ENCODE data around the gene ZNF514. TPM values are rescaled to one million over a fixed set of nuclear protein-coding genes. Genes with fewer than 3 reads are reported as not detected.
"Not testable (repeated sequence)": the region's sequence is repeated elsewhere in the genome, so short reads cannot be mapped to it uniquely, and the experiment has no call there.

The ZNF514 gene
- polyA plus RNA-seq, 4 donors, result 19.1 to 43.4 (median 30.6) TPM

GRCh38 chr2:95143838-95144237 lies 15.8 kb downstream of the ZNF514 start:
- DNase-seq (ENCODE audit: low read depth in 4 of 4, low spot score in 2 of 4), result no peak

GRCh38 chr2:95138702-95139101 lies 20.9 kb downstream of the ZNF514 start:
- no peak for DNase-seq (ENCODE audit: low read depth in 4 of 4, low spot score in 2 of 4)

GRCh38 chr2:95122197-95122551 lies 37.5 kb downstream of the ZNF514 start:
- DNase-seq (ENCODE audit: low read depth in 4 of 4, low spot score in 2 of 4), result peak in 2 of 4 donors; percentile 7 to 47

DNA sequence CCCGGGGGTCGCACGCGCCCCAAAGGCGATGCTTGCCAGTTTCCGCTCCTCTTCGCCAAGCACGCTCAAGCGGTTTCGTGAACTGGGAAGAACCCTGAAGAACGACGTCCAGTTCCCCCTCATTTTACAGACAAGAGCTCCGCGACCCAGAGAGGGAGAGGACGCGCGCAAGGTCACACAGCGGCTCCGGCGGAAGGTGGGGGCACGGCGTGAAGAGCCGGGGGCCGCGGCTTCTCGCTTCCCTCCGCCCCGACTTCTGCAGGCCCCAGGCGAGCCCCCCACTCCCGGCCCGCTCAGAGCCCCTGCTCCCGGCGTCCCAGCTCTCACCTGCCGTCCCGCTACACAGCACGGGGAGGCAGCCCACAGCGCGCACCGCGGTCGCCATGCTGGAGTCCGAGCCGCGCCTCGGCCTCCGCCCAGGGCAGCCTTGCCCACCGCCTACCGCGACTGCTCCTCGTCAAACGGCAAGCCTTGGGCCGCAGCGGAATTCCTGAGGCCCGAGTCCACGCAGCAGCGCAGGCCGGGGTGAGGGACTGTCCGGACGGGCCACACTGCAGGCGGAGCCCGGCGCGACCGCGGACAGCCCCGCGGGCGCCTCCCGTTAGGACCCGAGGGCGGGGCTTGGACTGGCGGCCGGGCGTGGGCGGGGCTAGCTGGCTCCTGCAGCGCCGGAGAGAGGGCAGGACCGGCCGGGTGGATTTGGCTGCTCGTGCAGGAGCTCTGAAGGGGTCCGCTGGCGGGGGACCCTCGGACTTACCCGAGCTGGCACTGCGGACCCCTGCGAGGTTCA lies 38.0 kb downstream of the ZNF514 start, which contains the start of gene MRPS5:
Gene MRPS5 (minus strand): TSS at position 402 of the 790 bp plus-strand sequence. CDS start 17 bp downstream, at position 385.
- DNase-seq (ENCODE audit: low read depth in 4 of 4, low spot score in 2 of 4), result peak; percentile 63 to 75 (median 64)

GRCh38 chr2:95121093-95121406 lies 38.6 kb downstream of the ZNF514 start:
- DNase-seq (ENCODE audit: low read depth in 4 of 4, low spot score in 2 of 4), result peak; percentile 4 to 23 (median 10)

DNA sequence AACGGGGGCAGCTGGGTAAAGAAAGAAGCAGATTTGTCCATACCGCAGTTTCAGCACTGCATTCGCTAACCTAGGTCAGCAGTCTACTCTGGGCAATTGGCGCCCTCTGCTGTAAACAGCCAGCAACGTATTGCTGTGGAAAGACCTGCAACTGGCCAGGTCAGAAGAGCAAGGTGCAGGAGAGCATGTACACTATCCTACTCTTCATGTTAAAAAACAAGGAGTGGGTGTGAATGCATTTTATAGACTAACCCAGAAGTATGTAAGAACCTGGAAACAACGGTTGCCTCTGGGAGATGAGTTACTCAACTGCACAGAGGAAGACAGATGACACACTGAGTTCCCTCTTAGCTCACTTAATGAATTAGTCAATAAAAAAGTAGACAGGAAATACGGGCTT lies 44.2 kb downstream of the ZNF514 start:
- peak; percentile 27 to 58 (median 30) for DNase-seq (ENCODE audit: low read depth in 4 of 4, low spot score in 2 of 4)

- no peak for DNase-seq (ENCODE audit: low read depth in 4 of 4, low spot score in 2 of 4)
Measured at GRCh38 chr2:95113464-95113863, 46.2 kb downstream of the ZNF514 start.

DNA sequence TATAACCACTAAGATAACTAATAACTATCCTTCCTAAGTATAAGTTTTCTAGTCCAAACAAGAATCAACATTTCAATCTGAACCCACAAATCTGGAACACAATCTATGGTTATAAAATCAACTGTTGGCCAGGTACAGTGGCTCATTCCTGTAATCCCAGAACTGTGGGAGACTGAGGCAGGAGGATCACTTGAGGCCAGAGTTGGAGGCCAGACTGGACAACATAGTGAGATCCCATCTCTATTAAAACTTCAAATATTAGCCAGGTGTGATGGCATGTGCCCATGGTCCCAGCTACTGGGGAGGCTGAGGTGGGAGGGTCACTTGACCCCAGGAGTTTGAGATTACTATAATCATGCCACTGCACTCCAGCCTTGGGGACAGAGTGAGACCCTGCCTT lies 49.3 kb downstream of the ZNF514 start:
- DNase-seq (ENCODE audit: low read depth in 4 of 4, low spot score in 2 of 4), result no peak

- no peak for DNase-seq (ENCODE audit: low read depth in 4 of 4, low spot score in 2 of 4)
Measured at GRCh38 chr2:95109260-95109659, 50.4 kb downstream of the ZNF514 start.

DNA sequence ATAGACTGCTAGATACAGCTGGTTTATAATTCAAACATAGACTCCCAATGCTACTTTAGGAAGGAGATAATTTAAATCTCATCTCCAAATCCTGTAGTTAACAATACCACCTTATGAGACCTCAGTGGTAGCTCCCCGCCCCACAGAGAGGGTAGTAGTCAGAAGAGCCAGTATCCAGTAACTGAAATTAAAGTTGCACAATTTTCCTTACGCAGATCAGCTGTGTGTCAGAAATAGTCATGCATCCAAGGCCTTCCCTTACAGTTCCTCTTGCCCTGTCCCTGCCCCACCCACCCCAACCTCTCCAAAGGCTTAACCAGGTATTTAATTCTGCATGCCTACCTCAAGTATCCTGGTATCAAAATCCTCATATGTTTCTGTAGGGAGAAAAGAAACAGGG lies 53.6 kb downstream of the ZNF514 start:
- no peak for DNase-seq (ENCODE audit: low read depth in 4 of 4, low spot score in 2 of 4)

- no peak for DNase-seq (ENCODE audit: low read depth in 4 of 4, low spot score in 2 of 4)
Measured at GRCh38 chr2:95104606-95105005, 55.0 kb downstream of the ZNF514 start.

DNA sequence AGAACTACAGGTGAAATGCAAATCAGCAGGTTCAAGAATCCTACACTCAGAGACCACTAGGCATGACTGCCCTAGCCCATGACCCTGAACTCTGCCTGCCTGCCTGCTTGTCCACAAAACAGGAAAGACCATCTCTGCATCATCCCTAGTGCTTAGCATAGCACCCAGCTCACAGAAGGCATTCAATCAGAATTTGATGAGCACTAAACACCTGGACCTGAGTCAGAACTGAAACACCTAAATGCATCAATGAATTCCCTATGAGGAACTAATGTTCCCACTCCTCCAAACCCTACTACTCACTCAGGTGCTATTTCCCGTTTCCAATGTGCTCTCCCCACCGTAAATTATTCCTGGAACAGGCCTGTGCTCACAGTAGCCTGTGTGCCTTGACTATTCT lies 59.7 kb downstream of the ZNF514 start:
- no peak for DNase-seq (ENCODE audit: low read depth in 4 of 4, low spot score in 2 of 4)

DNA sequence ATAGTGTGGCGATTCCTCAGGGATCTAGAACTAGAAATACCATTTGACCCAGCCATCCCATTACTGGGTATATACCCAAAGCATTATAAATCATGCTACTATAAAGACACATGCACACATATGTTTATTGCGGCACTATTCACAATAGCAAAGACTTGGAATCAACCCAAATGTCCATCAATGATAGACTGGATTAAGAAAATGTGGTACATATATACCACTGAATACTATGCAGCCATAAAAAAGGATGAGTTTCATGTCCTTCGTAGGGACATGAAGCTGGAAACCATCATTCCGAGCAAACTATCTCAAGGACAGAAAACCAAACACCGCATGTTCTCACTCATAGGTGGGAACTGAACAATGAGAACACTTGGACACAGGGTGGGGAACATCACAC lies 61.4 kb downstream of the ZNF514 start:
- DNase-seq (ENCODE audit: low read depth in 4 of 4, low spot score in 2 of 4), result not testable (repeated sequence)

Other genes starting within 250 kb of the ZNF514 start
- gene MAL, start 134.1 kb downstream of the ZNF514 start, polyA plus RNA-seq (ENCODE audit: insufficient read length in 4 of 4), result 100 to 1,000 TPM; 267 to 368 (median 329) TPM
- gene MRPS5, start 38.0 kb downstream of the ZNF514 start, polyA plus RNA-seq (ENCODE audit: insufficient read length in 4 of 4), result 10 to 100 TPM; 64.5 to 94.9 (median 80.7) TPM
- 1 to 10 TPM; 8.7 to 9.5 (median 9.4) TPM for gene ZNF2, start 6.0 kb upstream of the ZNF514 start, polyA plus RNA-seq (ENCODE audit: insufficient read length in 4 of 4)
- 1 to 10 TPM; 3.7 to 6.1 (median 4.9) TPM for gene ZNF892, start 47.7 kb upstream of the ZNF514 start, polyA plus RNA-seq (ENCODE audit: insufficient read length in 4 of 4)
- gene PROM2, start 114.6 kb upstream of the ZNF514 start, polyA plus RNA-seq (ENCODE audit: insufficient read length in 4 of 4), result 10 to 100 TPM; 26.7 to 51.8 (median 33.6) TPM
- 10 to 100 TPM; 14.5 to 22.3 (median 16.9) TPM for gene KCNIP3, start 137.5 kb upstream of the ZNF514 start, polyA plus RNA-seq (ENCODE audit: insufficient read length in 4 of 4)
- 10 to 100 TPM; 32.0 to 53.7 (median 41.9) TPM for gene FAHD2A, start 242.9 kb upstream of the ZNF514 start, polyA plus RNA-seq (ENCODE audit: insufficient read length in 4 of 4)

Data from left renal cortex interstitium (tissue), 4 donors.